Spinal cord (tissue), 10 donors: ENCODE data around the gene CDK2AP2. TPM values are rescaled to one million over a fixed set of nuclear protein-coding genes. Genes with fewer than 3 reads are reported as not detected.

Experiments used
- DNase-seq, 6 donors: peaks; one replicate each; pipeline versions ENCODE4 v3.0.0 to v3.0.0-alpha.2; 2013 to 2015; ENCODE audit warnings: low spot score in 6 of 6, low read depth in 4 of 6
- H3K27ac ChIP-seq: one replicate; pipeline ENCODE4 v1.5.1; 2013; ENCODE audit warnings: low read depth, low read length, control low read depth
- H3K27me3 ChIP-seq: one replicate; pipeline ENCODE4 v1.6.1; 2013; ENCODE audit warnings: low read length; ENCODE audit not compliant: control insufficient read depth, insufficient read depth
- H3K36me3 ChIP-seq: one replicate; pipeline ENCODE4 v1.6.1; 2013; ENCODE audit warnings: low read length; ENCODE audit not compliant: control insufficient read depth, insufficient read depth
- H3K4me1 ChIP-seq: one replicate; pipeline ENCODE4 v1.6.1; 2013; ENCODE audit warnings: low read length; ENCODE audit not compliant: control insufficient read depth, insufficient read depth
- H3K4me3 ChIP-seq: one replicate; pipeline ENCODE4 v1.5.1; 2013; ENCODE audit warnings: low read depth, low read length, control low read depth
- H3K9me3 ChIP-seq: one replicate; pipeline ENCODE4 v1.6.1; 2013; ENCODE audit warnings: low read length; ENCODE audit not compliant: control insufficient read depth, insufficient read depth
- WGBS: methylation state at CpG from one replicate; pipeline ENCODE4 v1.1.5; 2013; ENCODE audit warnings: missing lambda C conversion rate; ENCODE audit not compliant: insufficient coverage; 5-methylcytosine and 5-hydroxymethylcytosine counted together
- polyA plus RNA-seq, 2 donors: library from polyadenylated mRNA; unstranded; fragments of 120-200 nt; gene quantifications; one replicate each; pipeline ENCODE4 v1.2.1, GENCODE V29; 2013; ENCODE audit not compliant: insufficient read length in 2 of 2
- total RNA-seq, 2 donors: library from RNA; depleted of rRNA in 1 of 2; stranded (reverse); fragments of 120-200 nt in 1 of 2; fragments of >200 nt in 1 of 2; gene quantifications; one replicate each; pipeline versions ENCODE4 v1.2.3 to v1.2.4, GENCODE V29; 2013 to 2014
- donor health status: healthy.

CDK2AP2 gene
- total and polyA plus RNA-seq, 4 donors: 8.7 to 53.2 (median 39.3) TPM

GRCh38 chr11:67498544-67498972, 9.4 kb downstream of the CDK2AP2 start:
- Histone ChIP-seq H3K36me3 (peaks cover 87% of the 10 kb centered on the region), H3K4me3 (no peak overlapping the region), H3K9me3 (no peaks in the 10 kb centered on the region), H3K27me3 (no peaks in the 10 kb centered on the region), H3K27ac (no peak overlapping the region), H3K4me1 (peaks cover 24% of the 10 kb centered on the region)
- DNase-seq: no peak
- WGBS: 94% methylated on average over 20 of the region's 21 CpGs

- peaks cover 94% of the 10 kb centered on the region for H3K36me3 ChIP-seq
- H3K4me3 ChIP-seq: no peak overlapping the region
- H3K27me3 ChIP-seq: no peaks in the 10 kb centered on the region
- H3K27ac ChIP-seq: no peak overlapping the region
- no peaks in the 10 kb centered on the region for H3K9me3 ChIP-seq
- DNase-seq: no peak
- WGBS: 95% methylated on average over 21 of the region's 21 CpGs
- peaks cover 16% of the 10 kb centered on the region for H3K4me1 ChIP-seq
These were observed 10.2 kb downstream of the CDK2AP2 start for GRCh38 chr11:67497656-67498291.

- Histone ChIP-seq H3K27me3 (no peaks in the 10 kb centered on the region), H3K4me1 (peaks cover 9% of the 10 kb centered on the region), H3K36me3 (peaks cover 94% of the 10 kb centered on the region), H3K9me3 (no peaks in the 10 kb centered on the region), H3K4me3 (no peak overlapping the region), H3K27ac (no peak overlapping the region)
- no peak for DNase-seq
- WGBS: 95% methylated on average over 12 of the region's 12 CpGs
These were observed 11.8 kb downstream of the CDK2AP2 start for GRCh38 chr11:67496113-67496512.

GRCh38 chr11:67495234-67496005, 12.5 kb downstream of the CDK2AP2 start:
- peaks cover 98% of the 10 kb centered on the region for H3K36me3 ChIP-seq
- H3K27ac ChIP-seq: no peak overlapping the region
- no peaks in the 10 kb centered on the region for H3K27me3 ChIP-seq
- H3K4me1 ChIP-seq: peaks cover 13% of the 10 kb centered on the region
- H3K9me3 ChIP-seq: no peaks in the 10 kb centered on the region
- 92% methylated on average over 10 of the region's 16 CpGs for WGBS
- DNase-seq: no peak
- no peak overlapping the region for H3K4me3 ChIP-seq

- Histone ChIP-seq H3K4me3 (no peak overlapping the region), H3K27me3 (no peaks in the 10 kb centered on the region), H3K27ac (no peak overlapping the region), H3K9me3 (no peaks in the 10 kb centered on the region), H3K36me3 (peaks cover 98% of the 10 kb centered on the region), H3K4me1 (peaks cover 11% of the 10 kb centered on the region)
- WGBS: 84% methylated on average over 51 of the region's 59 CpGs
- no peak for DNase-seq
These were observed 13.4 kb downstream of the CDK2AP2 start for GRCh38 chr11:67494371-67495233.

- Histone ChIP-seq H3K4me1 (peaks cover 11% of the 10 kb centered on the region), H3K27ac (no peak overlapping the region), H3K27me3 (no peaks in the 10 kb centered on the region), H3K4me3 (no peak overlapping the region), H3K9me3 (no peaks in the 10 kb centered on the region), H3K36me3 (peaks cover 100% of the 10 kb centered on the region)
- DNase-seq: no peak
- WGBS: 94% methylated on average over 59 of the region's 65 CpGs
These were observed 14.2 kb downstream of the CDK2AP2 start for GRCh38 chr11:67493548-67494370.

- no peak for DNase-seq
- WGBS: 84% methylated on average over 45 of the region's 46 CpGs
- no peak overlapping the region for H3K27ac ChIP-seq
- no peak overlapping the region for H3K4me3 ChIP-seq
- peaks cover 99% of the 10 kb centered on the region for H3K36me3 ChIP-seq
- no peaks in the 10 kb centered on the region for H3K27me3 ChIP-seq
- H3K9me3 ChIP-seq: no peaks in the 10 kb centered on the region
- H3K4me1 ChIP-seq: peaks cover 5% of the 10 kb centered on the region
These were observed 15.0 kb downstream of the CDK2AP2 start for GRCh38 chr11:67492801-67493547.

- 86% methylated on average over 19 of the region's 19 CpGs for WGBS
- Histone ChIP-seq H3K27me3 (no peaks in the 10 kb centered on the region), H3K27ac (no peak overlapping the region), H3K36me3 (peaks cover 99% of the 10 kb centered on the region), H3K4me1 (peaks cover 5% of the 10 kb centered on the region), H3K4me3 (no peak overlapping the region), H3K9me3 (no peaks in the 10 kb centered on the region)
- DNase-seq: no peak
These were observed 15.8 kb downstream of the CDK2AP2 start for GRCh38 chr11:67492069-67492727.
